ENCODE results near the gene SCD5. TPM values are rescaled to one million over a fixed set of nuclear protein-coding genes. Genes with fewer than 3 reads are reported as not detected.

The SCD5 gene
- total RNA-seq, 2 donors from 2014 or later: 24.0 to 122 TPM

GRCh38 chr4:82797405-82798111 is 1.0 kb downstream of the SCD5 start:
- DNase-seq (ENCODE audit: low spot score): peak; percentile 10
- Histone ChIP-seq H3K4me1 (replicated peaks) (no peaks in the 10 kb centered on the region), H3K36me3 (no peaks in the 10 kb centered on the region), H3K9me3 (no peaks in the 10 kb centered on the region), H3K4me3 (peak overlapping the region; percentile 47 to 63), H3K27ac (peak overlapping the region in 1 of 2 donors; percentile 55), H3K27me3 (replicated peaks; ENCODE audit: insufficient read depth) (no peaks in the 10 kb centered on the region)
- TF ChIP-seq POLR2A (IDR thresholded peaks at IDR 0.05) (no peak), POLR2AphosphoS5 (IDR thresholded peaks at IDR 0.05) (no peak), CTCF (IDR thresholded peaks at IDR 0.05) (no peak)
- 2% methylated on average over 33 of the region's 47 CpGs for WGBS
- intact Hi-C loops (cut with DNase I): loop anchor here (2.0 kb wide), 1 partner anchor 335 kb away; no protein-coding TSS in a partner anchor

GRCh38 chr4:82797040-82797404 is 1.6 kb downstream of the SCD5 start:
- Histone ChIP-seq H3K4me1 (replicated peaks) (no peaks in the 10 kb centered on the region), H3K36me3 (no peaks in the 10 kb centered on the region), H3K9me3 (no peaks in the 10 kb centered on the region), H3K27me3 (replicated peaks; ENCODE audit: insufficient read depth) (no peaks in the 10 kb centered on the region), H3K27ac (no peak overlapping the region), H3K4me3 (peak overlapping the region; percentile 47 to 63)
- no peak for DNase-seq (ENCODE audit: low spot score)
- WGBS: 21% methylated on average over 6 of the region's 6 CpGs
- intact Hi-C loops (cut with DNase I): no loop called here
- no peak for TF ChIP-seq CTCF (IDR thresholded peaks at IDR 0.05)
- no peak for TF ChIP-seq POLR2AphosphoS5 (IDR thresholded peaks at IDR 0.05)
- no peak for TF ChIP-seq POLR2A (IDR thresholded peaks at IDR 0.05)

- H3K27ac ChIP-seq: no peak overlapping the region
- H3K4me1 ChIP-seq (replicated peaks): no peaks in the 10 kb centered on the region
- H3K4me3 ChIP-seq: no peak overlapping the region
- H3K9me3 ChIP-seq: no peaks in the 10 kb centered on the region
- 38% methylated on average over 6 of the region's 6 CpGs for whole genome bisulfite sequencing
- H3K27me3 ChIP-seq (replicated peaks; ENCODE audit: insufficient read depth): no peaks in the 10 kb centered on the region
- intact Hi-C loops (cut with DNase I): no loop called here
- DNase-seq (ENCODE audit: low spot score): no peak
- TF ChIP-seq POLR2AphosphoS5 (IDR thresholded peaks at IDR 0.05) (no peak), CTCF (IDR thresholded peaks at IDR 0.05) (no peak), POLR2A (IDR thresholded peaks at IDR 0.05) (no peak)
- H3K36me3 ChIP-seq: no peaks in the 10 kb centered on the region
These were observed 5.5 kb downstream of the SCD5 start for GRCh38 chr4:82792912-82793649.

- Histone ChIP-seq H3K36me3 (no peaks in the 10 kb centered on the region), H3K4me1 (replicated peaks) (no peaks in the 10 kb centered on the region), H3K9me3 (no peaks in the 10 kb centered on the region), H3K27me3 (replicated peaks; ENCODE audit: insufficient read depth) (no peaks in the 10 kb centered on the region), H3K4me3 (no peak overlapping the region), H3K27ac (no peak overlapping the region)
- TF ChIP-seq POLR2AphosphoS5 (IDR thresholded peaks at IDR 0.05): no peak
- no peak for TF ChIP-seq POLR2A (IDR thresholded peaks at IDR 0.05)
- no peak for DNase-seq (ENCODE audit: low spot score)
- intact Hi-C loops (cut with DNase I): no loop called here
- 86% methylated on average over 6 of the region's 6 CpGs for WGBS
These were observed 7.4 kb downstream of the SCD5 start for GRCh38 chr4:82791179-82791578.

- Histone ChIP-seq H3K4me1 (replicated peaks) (no peaks in the 10 kb centered on the region), H3K36me3 (no peaks in the 10 kb centered on the region), H3K4me3 (no peak overlapping the region), H3K27me3 (replicated peaks; ENCODE audit: insufficient read depth) (no peaks in the 10 kb centered on the region), H3K9me3 (no peaks in the 10 kb centered on the region), H3K27ac (no peak overlapping the region)
- DNase-seq (ENCODE audit: low spot score): no peak
- TF ChIP-seq CTCF (IDR thresholded peaks at IDR 0.05): no peak
- no peak for TF ChIP-seq POLR2AphosphoS5 (IDR thresholded peaks at IDR 0.05)
- TF ChIP-seq POLR2A (IDR thresholded peaks at IDR 0.05): no peak
- 75% methylated on average over 8 of the region's 8 CpGs for WGBS
- intact Hi-C loops (cut with DNase I): no loop called here
These were observed 8.4 kb downstream of the SCD5 start for GRCh38 chr4:82790060-82790660.

Measured in prostate gland (tissue), 2 donors.